SK-N-SH treated with all-trans-retinoic acid at 6 μM for 48 hours (cell line): ENCODE data around the gene YY2.

ENCODE experiments used
- ATAC-seq: fragments of 200-7000 bp; cut with Tn5 transposase; 3 replicates; pipeline ENCODE4 v1.9.1; 2020; ENCODE audit warnings: mild to moderate bottlenecking, moderate library complexity
- ARNTL ChIP-seq: fragments of 450-650 bp; formaldehyde crosslinking; IDR thresholded peaks from 2 replicates; pipeline ENCODE4 v1.5.0; 2020; ENCODE audit warnings: low read depth, mild to moderate bottlenecking, moderate library complexity, borderline replicate concordance
- BACH2 ChIP-seq: fragments of 250-450 bp; sonication (Bioruptor Pico); IDR thresholded peaks from 2 replicates; pipeline ENCODE4 v1.9.0; 2021; ENCODE audit warnings: mild to moderate bottlenecking, borderline replicate concordance
- CSDC2 ChIP-seq: fragments of 250-450 bp; sonication (Bioruptor Pico); IDR thresholded peaks from 2 replicates; pipeline ENCODE4 v1.5.0; 2020; ENCODE audit warnings: mild to moderate bottlenecking, moderate library complexity
- CSRNP3 ChIP-seq: fragments of 250-450 bp; sonication (Bioruptor Pico); IDR thresholded peaks from 2 replicates; pipeline ENCODE4 v1.5.1; 2021; ENCODE audit warnings: mild to moderate bottlenecking, moderate library complexity
- GLIS3 ChIP-seq: fragments of 250-450 bp; sonication (Bioruptor Pico); IDR thresholded peaks from 2 replicates; pipeline ENCODE4 v1.5.0; 2020; ENCODE audit warnings: mild to moderate bottlenecking, moderate library complexity
- ISL1 ChIP-seq: fragments of 250-450 bp; sonication (Bioruptor Pico); IDR thresholded peaks from 2 replicates; pipeline ENCODE4 v2.1.2; 2022; ENCODE audit warnings: mild to moderate bottlenecking, moderate library complexity
- OSR1 ChIP-seq: fragments of 250-450 bp; sonication (Bioruptor Pico); IDR thresholded peaks from 2 replicates; pipeline ENCODE4 v1.8.0; 2022; ENCODE audit warnings: moderate library complexity, mild to moderate bottlenecking, inconsistent platforms
- PATZ1 ChIP-seq: fragments of 250-450 bp; sonication (Bioruptor Pico); IDR thresholded peaks from 2 replicates; pipeline ENCODE4 v1.8.0; 2020; ENCODE audit warnings: mild to moderate bottlenecking, moderate library complexity, borderline replicate concordance
- PPARA ChIP-seq: fragments of 250-450 bp; sonication (Bioruptor Pico); IDR thresholded peaks from 2 replicates; pipeline ENCODE4 v1.5.0; 2020; ENCODE audit warnings: mild to moderate bottlenecking, borderline replicate concordance
- RARB ChIP-seq: fragments of 250-450 bp; sonication (Bioruptor Pico); IDR thresholded peaks from 2 replicates; pipeline ENCODE4 v1.8.0; 2021; ENCODE audit warnings: mild to moderate bottlenecking, moderate library complexity
- SNAI2 ChIP-seq: fragments of 250-450 bp; sonication (Bioruptor Pico); IDR thresholded peaks from 2 replicates; pipeline ENCODE4 v1.5.0; 2020; ENCODE audit warnings: mild to moderate bottlenecking, moderate library complexity
- TOX ChIP-seq: fragments of 250-450 bp; sonication (Bioruptor Pico); IDR thresholded peaks from 2 replicates; pipeline ENCODE4 v1.8.0; 2021; ENCODE audit warnings: mild to moderate bottlenecking, moderate library complexity, borderline replicate concordance
- ZC3H10 ChIP-seq: fragments of 250-450 bp; sonication (Bioruptor Pico); IDR thresholded peaks from 2 replicates; pipeline ENCODE4 v1.5.1; 2021; ENCODE audit warnings: mild to moderate bottlenecking, moderate library complexity
- ZFP3 ChIP-seq: fragments of 250-450 bp; sonication (Bioruptor Pico); IDR thresholded peaks from 2 replicates; pipeline ENCODE4 v1.5.0; 2020; ENCODE audit warnings: mild to moderate bottlenecking, moderate library complexity
- ZFP30 ChIP-seq: fragments of 450-650 bp; formaldehyde crosslinking; IDR thresholded peaks from 2 replicates; pipeline ENCODE4 v1.5.0; 2022; ENCODE audit warnings: mild to moderate bottlenecking, moderate library complexity
- ZNF565 ChIP-seq: fragments of 450-650 bp; formaldehyde crosslinking; conservative IDR thresholded peaks from 2 replicates; pipeline ENCODE4 v1.5.0; 2020; ENCODE audit warnings: low read depth, mild to moderate bottlenecking, moderate library complexity
- ZNF70 ChIP-seq: fragments of 450-650 bp; formaldehyde crosslinking; IDR thresholded peaks from 2 replicates; pipeline ENCODE4 v1.5.0; 2020; ENCODE audit warnings: mild to moderate bottlenecking, moderate library complexity
- TF ChIP-seq, protein P1 (sequence below): fragments of 250-450 bp; sonication (Bioruptor Pico); IDR thresholded peaks from 2 replicates; pipeline ENCODE4 v1.5.1; 2020; ENCODE audit warnings: low read depth, mild to moderate bottlenecking, moderate library complexity
- TF ChIP-seq, protein P2 (sequence below): fragments of 250-450 bp; sonication (Bioruptor Pico); IDR thresholded peaks from 2 replicates; pipeline ENCODE4 v1.8.0; 2021; ENCODE audit warnings: low read depth, mild to moderate bottlenecking, moderate library complexity, borderline replicate concordance

The YY2 gene

DNA sequence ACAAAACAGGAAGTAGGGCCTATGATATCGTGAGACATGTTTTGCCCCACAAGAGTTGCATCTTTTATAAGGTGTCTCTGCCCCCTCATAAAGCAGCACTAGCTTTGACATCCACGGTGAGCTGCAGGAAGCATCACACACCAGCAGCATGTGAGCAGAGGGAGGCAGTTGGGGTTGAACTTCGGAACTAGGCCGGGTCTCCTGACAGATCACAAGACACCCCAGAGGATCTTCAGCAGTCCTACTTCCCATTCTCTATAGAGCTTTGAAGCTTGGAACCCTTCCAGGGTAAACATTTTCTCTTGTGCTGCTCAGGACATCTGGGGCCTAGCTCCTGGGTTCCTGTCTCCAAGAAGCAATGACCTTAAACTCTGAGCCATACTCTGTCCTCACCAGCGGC, 27.5 kb downstream of the YY2 start:
- ATAC-seq = no peak; the same call in 1 of the 3 replicates
- TF ChIP-seq TOX (CRISPR knock-in tag) (no peak), BACH2 (CRISPR knock-in tag) (no peak), SNAI2 (no peak), ARNTL (CRISPR knock-in tag) (no peak), ZC3H10 (CRISPR knock-in tag) (no peak), GLIS3 (CRISPR knock-in tag) (no peak), ZNF70 (CRISPR knock-in tag) (no peak), PPARA (CRISPR knock-in tag) (no peak), RARB (CRISPR knock-in tag) (no peak), CSDC2 (CRISPR knock-in tag) (no peak), CSRNP3 (CRISPR knock-in tag) (no peak), ZNF565 (CRISPR knock-in tag) (no peak)
- TF ChIP-seq, protein P1, sequence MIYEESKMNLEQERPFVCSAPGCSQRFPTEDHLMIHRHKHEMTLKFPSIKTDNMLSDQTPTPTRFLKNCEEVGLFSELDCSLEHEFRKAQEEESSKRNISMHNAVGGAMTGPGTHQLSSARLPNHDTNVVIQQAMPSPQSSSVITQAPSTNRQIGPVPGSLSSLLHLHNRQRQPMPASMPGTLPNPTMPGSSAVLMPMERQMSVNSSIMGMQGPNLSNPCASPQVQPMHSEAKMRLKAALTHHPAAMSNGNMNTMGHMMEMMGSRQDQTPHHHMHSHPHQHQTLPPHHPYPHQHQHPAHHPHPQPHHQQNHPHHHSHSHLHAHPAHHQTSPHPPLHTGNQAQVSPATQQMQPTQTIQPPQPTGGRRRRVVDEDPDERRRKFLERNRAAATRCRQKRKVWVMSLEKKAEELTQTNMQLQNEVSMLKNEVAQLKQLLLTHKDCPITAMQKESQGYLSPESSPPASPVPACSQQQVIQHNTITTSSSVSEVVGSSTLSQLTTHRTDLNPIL (CRISPR knock-in tag) = no peak
- TF ChIP-seq, protein P2, sequence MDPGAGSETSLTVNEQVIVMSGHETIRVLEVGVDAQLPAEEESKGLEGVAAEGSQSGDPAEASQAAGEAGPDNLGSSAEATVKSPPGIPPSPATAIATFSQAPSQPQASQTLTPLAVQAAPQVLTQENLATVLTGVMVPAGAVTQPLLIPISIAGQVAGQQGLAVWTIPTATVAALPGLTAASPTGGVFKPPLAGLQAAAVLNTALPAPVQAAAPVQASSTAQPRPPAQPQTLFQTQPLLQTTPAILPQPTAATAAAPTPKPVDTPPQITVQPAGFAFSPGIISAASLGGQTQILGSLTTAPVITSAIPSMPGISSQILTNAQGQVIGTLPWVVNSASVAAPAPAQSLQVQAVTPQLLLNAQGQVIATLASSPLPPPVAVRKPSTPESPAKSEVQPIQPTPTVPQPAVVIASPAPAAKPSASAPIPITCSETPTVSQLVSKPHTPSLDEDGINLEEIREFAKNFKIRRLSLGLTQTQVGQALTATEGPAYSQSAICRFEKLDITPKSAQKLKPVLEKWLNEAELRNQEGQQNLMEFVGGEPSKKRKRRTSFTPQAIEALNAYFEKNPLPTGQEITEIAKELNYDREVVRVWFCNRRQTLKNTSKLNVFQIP (CRISPR knock-in tag) = no peak

DNA sequence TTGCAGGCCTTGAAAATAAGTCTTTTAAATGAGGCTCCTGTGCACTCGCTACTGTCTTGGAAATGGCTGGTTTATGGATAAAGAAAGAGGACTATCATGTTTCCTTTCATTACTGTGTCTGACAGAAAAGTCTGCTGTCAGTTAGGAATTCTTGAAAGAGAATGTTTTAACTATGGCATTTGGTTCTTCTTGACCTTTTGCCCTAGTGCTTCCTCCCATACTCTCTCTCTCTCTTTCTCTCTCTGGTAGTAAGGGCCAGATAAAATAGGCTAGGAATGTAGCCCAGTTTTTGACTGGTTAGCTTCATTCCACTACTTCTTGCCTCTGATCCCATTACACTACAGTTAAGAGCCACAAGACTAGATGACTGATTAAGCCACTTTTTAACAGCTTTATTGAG, 29.8 kb downstream of the YY2 start:
- ATAC-seq = peak; percentile 87
- no peak for TF ChIP-seq ARNTL (CRISPR knock-in tag)
- no peak for TF ChIP-seq PATZ1 (CRISPR knock-in tag)
- TF ChIP-seq OSR1 (CRISPR knock-in tag) = no peak
- TF ChIP-seq PPARA (CRISPR knock-in tag) = no peak
- no peak for TF ChIP-seq SNAI2
- TF ChIP-seq CSDC2 (CRISPR knock-in tag) = no peak
- 0 out of 2 replicates have a peak, but pooled peaks have one; percentile 35 for TF ChIP-seq ISL1 (CRISPR knock-in tag)
- TF ChIP-seq ZFP3 (CRISPR knock-in tag) = no peak
- TF ChIP-seq, protein P2 (CRISPR knock-in tag) = no peak

- no peak for TF ChIP-seq PATZ1 (CRISPR knock-in tag)
- TF ChIP-seq TOX (CRISPR knock-in tag) = no peak
- no peak for TF ChIP-seq ZNF70 (CRISPR knock-in tag)
- TF ChIP-seq ZFP30 = no peak
- TF ChIP-seq ZC3H10 (CRISPR knock-in tag) = no peak
- TF ChIP-seq ARNTL (CRISPR knock-in tag) = no peak
- no peak for TF ChIP-seq CSDC2 (CRISPR knock-in tag)
- no peak for ATAC-seq
These were observed 49.5 kb downstream of the YY2 start for GRCh38 chrX:21905313-21905712.
